ENCODE results near the gene DMD.
"Not testable (repeated sequence)": the region's sequence is repeated elsewhere in the genome, so short reads cannot be mapped to it uniquely, and the experiment has no call there.

The DMD gene

GRCh38 chrX:32868524-32868895 is 342.8 kb downstream of the DMD start:
- in situ Hi-C loops (cut with MboI; ENCODE audit: low sequenced_read_pairs): no loop called here

GRCh38 chrX:32867781-32868523 is 343.4 kb downstream of the DMD start:
- in situ Hi-C loops (cut with MboI; ENCODE audit: low sequenced_read_pairs): no loop called here

GRCh38 chrX:32852203-32852602 is 359.1 kb downstream of the DMD start:
- in situ Hi-C loops (cut with MboI; ENCODE audit: low sequenced_read_pairs): no loop called here

- in situ Hi-C loops (cut with MboI; ENCODE audit: low sequenced_read_pairs): no loop called here
Observed at GRCh38 chrX:32851556-32851955, 359.8 kb downstream of the DMD start.

GRCh38 chrX:32847921-32848320 is 363.4 kb downstream of the DMD start:
- in situ Hi-C loops (cut with MboI; ENCODE audit: low sequenced_read_pairs): no loop called here

- in situ Hi-C loops (cut with MboI; ENCODE audit: low sequenced_read_pairs): no loop called here
Observed at GRCh38 chrX:32842053-32842452, 369.3 kb downstream of the DMD start.

- in situ Hi-C loops (cut with MboI; ENCODE audit: low sequenced_read_pairs): no loop called here
Observed at GRCh38 chrX:32839781-32840180, 371.6 kb downstream of the DMD start.

- in situ Hi-C loops (cut with MboI; ENCODE audit: low sequenced_read_pairs): no loop called here
Observed at GRCh38 chrX:32825009-32825408, 386.3 kb downstream of the DMD start.

GRCh38 chrX:32804034-32804433 is 407.3 kb downstream of the DMD start:
- in situ Hi-C loops (cut with MboI; ENCODE audit: low sequenced_read_pairs): no loop called here

GRCh38 chrX:32798990-32799389 is 412.4 kb downstream of the DMD start:
- in situ Hi-C loops (cut with MboI; ENCODE audit: low sequenced_read_pairs): no loop called here

- in situ Hi-C loops (cut with MboI; ENCODE audit: low sequenced_read_pairs): no loop called here
Observed at GRCh38 chrX:32788936-32789335, 422.4 kb downstream of the DMD start.

GRCh38 chrX:32780109-32780508 is 431.2 kb downstream of the DMD start:
- in situ Hi-C loops (cut with MboI; ENCODE audit: low sequenced_read_pairs): no loop called here

- in situ Hi-C loops (cut with MboI; ENCODE audit: low sequenced_read_pairs): no loop called here
Observed at GRCh38 chrX:32778965-32779364, 432.4 kb downstream of the DMD start.

- in situ Hi-C loops (cut with MboI; ENCODE audit: low sequenced_read_pairs): no loop called here
Observed at GRCh38 chrX:32774966-32775365, 436.4 kb downstream of the DMD start.

- in situ Hi-C loops (cut with MboI; ENCODE audit: low sequenced_read_pairs): no loop called here
Observed at GRCh38 chrX:32749070-32749469, 462.3 kb downstream of the DMD start.

GRCh38 chrX:32745323-32745722 is 466.0 kb downstream of the DMD start:
- in situ Hi-C loops (cut with MboI; ENCODE audit: low sequenced_read_pairs): no loop called here

- in situ Hi-C loops (cut with MboI; ENCODE audit: low sequenced_read_pairs): no loop called here
Observed at GRCh38 chrX:32744921-32745320, 466.4 kb downstream of the DMD start.

- in situ Hi-C loops (cut with MboI; ENCODE audit: low sequenced_read_pairs): no loop called here
Observed at GRCh38 chrX:32741910-32742309, 469.4 kb downstream of the DMD start.

- in situ Hi-C loops (cut with MboI; ENCODE audit: low sequenced_read_pairs): no loop called here
Observed at GRCh38 chrX:32708542-32708941, 502.8 kb downstream of the DMD start.

GRCh38 chrX:32705385-32705784 is 506.0 kb downstream of the DMD start:
- in situ Hi-C loops (cut with MboI; ENCODE audit: low sequenced_read_pairs): not testable (repeated sequence)

GRCh38 chrX:32687379-32687778 is 524.0 kb downstream of the DMD start:
- in situ Hi-C loops (cut with MboI; ENCODE audit: low sequenced_read_pairs): no loop called here

- in situ Hi-C loops (cut with MboI; ENCODE audit: low sequenced_read_pairs): no loop called here
Observed at GRCh38 chrX:32678487-32678886, 532.9 kb downstream of the DMD start.

- in situ Hi-C loops (cut with MboI; ENCODE audit: low sequenced_read_pairs): no loop called here
Observed at GRCh38 chrX:32673193-32673592, 538.2 kb downstream of the DMD start.
